SK-N-SH treated with all-trans-retinoic acid at 6 μM for 48 hours (cell line): Measurements from ENCODE around the gene TMED6.

Experiments
- ATAC-seq: fragments of 200-7000 bp; cut with Tn5 transposase; 3 replicates; pipeline ENCODE4 v1.9.1; 2020; ENCODE audit warnings: mild to moderate bottlenecking, moderate library complexity
- BACH2 ChIP-seq: fragments of 250-450 bp; sonication (Bioruptor Pico); IDR thresholded peaks from 2 replicates; pipeline ENCODE4 v1.9.0; 2021; ENCODE audit warnings: mild to moderate bottlenecking, borderline replicate concordance
- CSDC2 ChIP-seq: fragments of 250-450 bp; sonication (Bioruptor Pico); IDR thresholded peaks from 2 replicates; pipeline ENCODE4 v1.5.0; 2020; ENCODE audit warnings: mild to moderate bottlenecking, moderate library complexity
- ESRRG ChIP-seq: fragments of 250-450 bp; sonication (Bioruptor Pico); IDR thresholded peaks from 2 replicates; pipeline ENCODE4 v1.6.1; 2021; ENCODE audit warnings: mild to moderate bottlenecking
- GLIS3 ChIP-seq: fragments of 250-450 bp; sonication (Bioruptor Pico); IDR thresholded peaks from 2 replicates; pipeline ENCODE4 v1.5.0; 2020; ENCODE audit warnings: mild to moderate bottlenecking, moderate library complexity
- ISL1 ChIP-seq: fragments of 250-450 bp; sonication (Bioruptor Pico); IDR thresholded peaks from 2 replicates; pipeline ENCODE4 v2.1.2; 2022; ENCODE audit warnings: mild to moderate bottlenecking, moderate library complexity
- OSR1 ChIP-seq: fragments of 250-450 bp; sonication (Bioruptor Pico); IDR thresholded peaks from 2 replicates; pipeline ENCODE4 v1.8.0; 2022; ENCODE audit warnings: moderate library complexity, mild to moderate bottlenecking, inconsistent platforms
- PATZ1 ChIP-seq: fragments of 250-450 bp; sonication (Bioruptor Pico); IDR thresholded peaks from 2 replicates; pipeline ENCODE4 v1.8.0; 2020; ENCODE audit warnings: mild to moderate bottlenecking, moderate library complexity, borderline replicate concordance
- PPARA ChIP-seq: fragments of 250-450 bp; sonication (Bioruptor Pico); IDR thresholded peaks from 2 replicates; pipeline ENCODE4 v1.5.0; 2020; ENCODE audit warnings: mild to moderate bottlenecking, borderline replicate concordance
- RARB ChIP-seq: fragments of 250-450 bp; sonication (Bioruptor Pico); IDR thresholded peaks from 2 replicates; pipeline ENCODE4 v1.8.0; 2021; ENCODE audit warnings: mild to moderate bottlenecking, moderate library complexity
- TCF4 ChIP-seq: fragments of 250-450 bp; sonication (Bioruptor Pico); IDR thresholded peaks from 2 replicates; pipeline ENCODE4 v1.8.0; 2021; ENCODE audit warnings: mild to moderate bottlenecking, moderate library complexity, borderline replicate concordance
- TOX ChIP-seq: fragments of 250-450 bp; sonication (Bioruptor Pico); IDR thresholded peaks from 2 replicates; pipeline ENCODE4 v1.8.0; 2021; ENCODE audit warnings: mild to moderate bottlenecking, moderate library complexity, borderline replicate concordance
- TSHZ2 ChIP-seq: fragments of 250-450 bp; sonication (Bioruptor Pico); IDR thresholded peaks from 2 replicates; pipeline ENCODE4 v1.5.0; 2020; ENCODE audit warnings: mild to moderate bottlenecking, moderate library complexity
- ZC3H10 ChIP-seq: fragments of 250-450 bp; sonication (Bioruptor Pico); IDR thresholded peaks from 2 replicates; pipeline ENCODE4 v1.5.1; 2021; ENCODE audit warnings: mild to moderate bottlenecking, moderate library complexity
- ZFP3 ChIP-seq: fragments of 250-450 bp; sonication (Bioruptor Pico); IDR thresholded peaks from 2 replicates; pipeline ENCODE4 v1.5.0; 2020; ENCODE audit warnings: mild to moderate bottlenecking, moderate library complexity
- ZNF565 ChIP-seq: fragments of 450-650 bp; formaldehyde crosslinking; conservative IDR thresholded peaks from 2 replicates; pipeline ENCODE4 v1.5.0; 2020; ENCODE audit warnings: low read depth, mild to moderate bottlenecking, moderate library complexity
- ZNF70 ChIP-seq: fragments of 450-650 bp; formaldehyde crosslinking; IDR thresholded peaks from 2 replicates; pipeline ENCODE4 v1.5.0; 2020; ENCODE audit warnings: mild to moderate bottlenecking, moderate library complexity
- ZNF8 ChIP-seq: fragments of 450-650 bp; formaldehyde crosslinking; IDR thresholded peaks from 2 replicates; pipeline ENCODE4 v1.5.0; 2020; ENCODE audit warnings: mild to moderate bottlenecking, moderate library complexity
- TF ChIP-seq, protein P1 (sequence below): fragments of 250-450 bp; sonication (Bioruptor Pico); IDR thresholded peaks from 2 replicates; pipeline ENCODE4 v1.5.1; 2021; ENCODE audit warnings: mild to moderate bottlenecking, moderate library complexity
- TF ChIP-seq, protein P2 (sequence below): fragments of 250-450 bp; sonication (Bioruptor Pico); IDR thresholded peaks from 2 replicates; pipeline ENCODE4 v1.8.0; 2021; ENCODE audit warnings: low read depth, mild to moderate bottlenecking, moderate library complexity, borderline replicate concordance
- TF ChIP-seq, protein P3 (sequence below): fragments of 250-450 bp; sonication (Bioruptor Pico); IDR thresholded peaks from 2 replicates; pipeline ENCODE4 v1.5.1; 2020; ENCODE audit warnings: low read depth, mild to moderate bottlenecking, moderate library complexity

TMED6 gene

GRCh38 chr16:69306031-69306430 lies 45.6 kb downstream of the TMED6 start:
- no peak for TF ChIP-seq TOX
- TF ChIP-seq, all 23 proteins: peak for 0
- no peak; the same call in 2 of the 3 replicates for ATAC-seq

GRCh38 chr16:69302301-69302700 lies 49.3 kb downstream of the TMED6 start:
- TF ChIP-seq ZNF8 (CRISPR knock-in tag) = no peak
- TF ChIP-seq, protein P1, sequence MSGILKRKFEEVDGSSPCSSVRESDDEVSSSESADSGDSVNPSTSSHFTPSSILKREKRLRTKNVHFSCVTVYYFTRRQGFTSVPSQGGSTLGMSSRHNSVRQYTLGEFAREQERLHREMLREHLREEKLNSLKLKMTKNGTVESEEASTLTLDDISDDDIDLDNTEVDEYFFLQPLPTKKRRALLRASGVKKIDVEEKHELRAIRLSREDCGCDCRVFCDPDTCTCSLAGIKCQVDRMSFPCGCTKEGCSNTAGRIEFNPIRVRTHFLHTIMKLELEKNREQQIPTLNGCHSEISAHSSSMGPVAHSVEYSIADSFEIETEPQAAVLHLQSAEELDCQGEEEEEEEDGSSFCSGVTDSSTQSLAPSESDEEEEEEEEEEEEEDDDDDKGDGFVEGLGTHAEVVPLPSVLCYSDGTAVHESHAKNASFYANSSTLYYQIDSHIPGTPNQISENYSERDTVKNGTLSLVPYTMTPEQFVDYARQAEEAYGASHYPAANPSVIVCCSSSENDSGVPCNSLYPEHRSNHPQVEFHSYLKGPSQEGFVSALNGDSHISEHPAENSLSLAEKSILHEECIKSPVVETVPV (CRISPR knock-in tag) = no peak
- TF ChIP-seq, protein P2, sequence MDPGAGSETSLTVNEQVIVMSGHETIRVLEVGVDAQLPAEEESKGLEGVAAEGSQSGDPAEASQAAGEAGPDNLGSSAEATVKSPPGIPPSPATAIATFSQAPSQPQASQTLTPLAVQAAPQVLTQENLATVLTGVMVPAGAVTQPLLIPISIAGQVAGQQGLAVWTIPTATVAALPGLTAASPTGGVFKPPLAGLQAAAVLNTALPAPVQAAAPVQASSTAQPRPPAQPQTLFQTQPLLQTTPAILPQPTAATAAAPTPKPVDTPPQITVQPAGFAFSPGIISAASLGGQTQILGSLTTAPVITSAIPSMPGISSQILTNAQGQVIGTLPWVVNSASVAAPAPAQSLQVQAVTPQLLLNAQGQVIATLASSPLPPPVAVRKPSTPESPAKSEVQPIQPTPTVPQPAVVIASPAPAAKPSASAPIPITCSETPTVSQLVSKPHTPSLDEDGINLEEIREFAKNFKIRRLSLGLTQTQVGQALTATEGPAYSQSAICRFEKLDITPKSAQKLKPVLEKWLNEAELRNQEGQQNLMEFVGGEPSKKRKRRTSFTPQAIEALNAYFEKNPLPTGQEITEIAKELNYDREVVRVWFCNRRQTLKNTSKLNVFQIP = no peak
- no peak for TF ChIP-seq PPARA (CRISPR knock-in tag)
- no peak for TF ChIP-seq TCF4 (CRISPR knock-in tag)
- TF ChIP-seq ZFP3 (CRISPR knock-in tag) = no peak
- TF ChIP-seq ISL1 (CRISPR knock-in tag) = no peak
- no peak for TF ChIP-seq PATZ1 (CRISPR knock-in tag)
- TF ChIP-seq, protein P3, sequence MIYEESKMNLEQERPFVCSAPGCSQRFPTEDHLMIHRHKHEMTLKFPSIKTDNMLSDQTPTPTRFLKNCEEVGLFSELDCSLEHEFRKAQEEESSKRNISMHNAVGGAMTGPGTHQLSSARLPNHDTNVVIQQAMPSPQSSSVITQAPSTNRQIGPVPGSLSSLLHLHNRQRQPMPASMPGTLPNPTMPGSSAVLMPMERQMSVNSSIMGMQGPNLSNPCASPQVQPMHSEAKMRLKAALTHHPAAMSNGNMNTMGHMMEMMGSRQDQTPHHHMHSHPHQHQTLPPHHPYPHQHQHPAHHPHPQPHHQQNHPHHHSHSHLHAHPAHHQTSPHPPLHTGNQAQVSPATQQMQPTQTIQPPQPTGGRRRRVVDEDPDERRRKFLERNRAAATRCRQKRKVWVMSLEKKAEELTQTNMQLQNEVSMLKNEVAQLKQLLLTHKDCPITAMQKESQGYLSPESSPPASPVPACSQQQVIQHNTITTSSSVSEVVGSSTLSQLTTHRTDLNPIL (CRISPR knock-in tag) = no peak
- TF ChIP-seq RARB (CRISPR knock-in tag) = no peak
- TF ChIP-seq GLIS3 (CRISPR knock-in tag) = no peak
- no peak for TF ChIP-seq CSDC2
- no peak for TF ChIP-seq ZNF565
- no peak for TF ChIP-seq OSR1
- TF ChIP-seq BACH2 = no peak
- no peak for ATAC-seq

DNA sequence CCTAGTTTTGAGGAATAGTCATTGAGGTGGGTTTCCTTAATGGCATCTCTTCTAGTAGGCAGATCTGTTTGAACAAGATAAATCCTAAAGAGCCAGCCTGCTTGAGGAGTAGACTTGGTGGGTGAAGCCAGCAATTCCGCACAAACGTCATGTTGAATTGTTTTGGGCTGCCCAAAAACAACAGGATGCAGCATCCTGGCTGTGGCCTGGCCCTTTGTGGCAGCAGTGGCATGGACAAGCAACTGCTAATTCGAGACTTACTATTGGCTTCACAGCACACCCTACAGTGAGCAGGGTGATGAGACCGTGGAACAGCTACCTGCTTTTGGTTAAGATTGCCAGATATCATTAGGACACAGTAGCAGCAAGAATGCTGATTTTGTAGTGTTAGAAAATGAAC lies 49.7 kb downstream of the TMED6 start:
- TF ChIP-seq PPARA (CRISPR knock-in tag) (no peak), TSHZ2 (CRISPR knock-in tag) (no peak), ISL1 (CRISPR knock-in tag) (no peak), ZNF565 (no peak), RARB (CRISPR knock-in tag) (no peak), ZNF70 (no peak), CSDC2 (no peak), ESRRG (CRISPR knock-in tag) (no peak), OSR1 (no peak), PATZ1 (CRISPR knock-in tag) (no peak), ZC3H10 (no peak), BACH2 (no peak), TOX (no peak), ZNF8 (CRISPR knock-in tag) (no peak), ZFP3 (CRISPR knock-in tag) (no peak)
- TF ChIP-seq, protein P1 (CRISPR knock-in tag) = no peak
- TF ChIP-seq, protein P3 (CRISPR knock-in tag) = no peak
- no peak for ATAC-seq
